Measurements from ENCODE around the gene UXS1. TPM values are rescaled to one million over a fixed set of nuclear protein-coding genes. Genes with fewer than 3 reads are reported as not detected.

UXS1 gene
- total and polyA plus RNA-seq, 2 experiments from 2014 or later, result 35.8 to 57.5 TPM

- no peaks in the 10 kb centered on the region for H3K36me3 ChIP-seq (ENCODE audit: low read depth)
- no peaks in the 10 kb centered on the region for H3K9me2 ChIP-seq (ENCODE audit: insufficient read depth)
- H3K27me3 ChIP-seq (replicated peaks; ENCODE audit: insufficient read depth), result peaks cover 27% of the 10 kb centered on the region; the same call in 1 of the 2 replicates
- H4K20me1 ChIP-seq (ENCODE audit: insufficient read depth), result no peaks in the 10 kb centered on the region
- no peaks in the 10 kb centered on the region for H3K79me2 ChIP-seq (ENCODE audit: insufficient read depth)
- H3K4me3 ChIP-seq, result no peak overlapping the region
- 30 to 34% methylated on average over 9 of the region's 9 CpGs for whole genome bisulfite sequencing, 2 experiments (ENCODE audit: low coverage in 1 of 2, low lambda C conversion rate in 2 of 2, missing lambda C conversion rate in 2 of 2)
- in situ Hi-C loops (cut with MboI), result no loop called here
- TF ChIP-seq EZH2phosphoT487 (IDR thresholded peaks at IDR 0.05; ENCODE audit: insufficient read depth, low read depth), result no peak
- no peak overlapping the region for H3K27ac ChIP-seq
- no peak overlapping the region; the same call in 1 of the 2 replicates for H2AFZ ChIP-seq
- H3K9me3 ChIP-seq (ENCODE audit: low read depth), result no peaks in the 10 kb centered on the region
- no peaks in the 10 kb centered on the region for H3F3A ChIP-seq (ENCODE audit: insufficient read depth)
- no peak overlapping the region for H3K9ac ChIP-seq
- H3K4me1 ChIP-seq (ENCODE audit: insufficient read depth), result no peaks in the 10 kb centered on the region
- H3K4me2 ChIP-seq (ENCODE audit: unreplicated experiment), result no peak overlapping the region
- DNase-seq, result peak; percentile 74
Measured at GRCh38 chr2:106085181-106085940, 108.7 kb downstream of the UXS1 start.

GRCh38 chr2:106080959-106081358, 113.1 kb downstream of the UXS1 start:
- no peaks in the 10 kb centered on the region for H3K9me3 ChIP-seq (ENCODE audit: low read depth)
- TF ChIP-seq EZH2phosphoT487 (IDR thresholded peaks at IDR 0.05; ENCODE audit: insufficient read depth, low read depth), result no peak
- TF ChIP-seq EZH2 (IDR thresholded peaks at IDR 0.05; ENCODE audit: insufficient read depth, poor library complexity, severe bottlenecking), result no peak
- H3K9ac ChIP-seq, result no peak overlapping the region
- H3K79me2 ChIP-seq (ENCODE audit: insufficient read depth), result no peaks in the 10 kb centered on the region
- H3K27me3 ChIP-seq (replicated peaks; ENCODE audit: insufficient read depth), result peaks cover 33% of the 10 kb centered on the region; the same call in 1 of the 2 replicates
- H4K20me1 ChIP-seq (ENCODE audit: insufficient read depth), result no peaks in the 10 kb centered on the region
- WGBS, 2 experiments (ENCODE audit: low coverage in 1 of 2, low lambda C conversion rate in 2 of 2, missing lambda C conversion rate in 2 of 2), result 18 to 19% methylated on average over 6 of the region's 6 CpGs
- H3K36me3 ChIP-seq (ENCODE audit: low read depth), result no peaks in the 10 kb centered on the region
- no peak for DNase-seq
- in situ Hi-C loops (cut with MboI), result no loop called here
- no peaks in the 10 kb centered on the region for H3F3A ChIP-seq (ENCODE audit: insufficient read depth)
- H3K4me1 ChIP-seq (ENCODE audit: insufficient read depth), result no peaks in the 10 kb centered on the region
- no peaks in the 10 kb centered on the region for H3K9me2 ChIP-seq (ENCODE audit: insufficient read depth)
- no peak overlapping the region for H3K4me2 ChIP-seq (ENCODE audit: unreplicated experiment)
- no peak overlapping the region for H3K4me3 ChIP-seq
- no peak overlapping the region for H2AFZ ChIP-seq
- no peak overlapping the region for H3K27ac ChIP-seq

GRCh38 chr2:106078096-106078495, 116.0 kb downstream of the UXS1 start:
- Histone ChIP-seq H3K4me3 (no peak overlapping the region), H3K27me3 (replicated peaks; ENCODE audit: insufficient read depth) (peaks cover 37% of the 10 kb centered on the region; the same call in 1 of the 2 replicates), H3K27ac (no peak overlapping the region), H2AFZ (no peak overlapping the region), H3K9me3 (ENCODE audit: low read depth) (no peaks in the 10 kb centered on the region), H3K4me2 (ENCODE audit: unreplicated experiment) (no peak overlapping the region), H3K79me2 (ENCODE audit: insufficient read depth) (no peaks in the 10 kb centered on the region), H4K20me1 (ENCODE audit: insufficient read depth) (no peaks in the 10 kb centered on the region), H3K4me1 (ENCODE audit: insufficient read depth) (no peaks in the 10 kb centered on the region), H3K9me2 (ENCODE audit: insufficient read depth) (no peaks in the 10 kb centered on the region), H3F3A (ENCODE audit: insufficient read depth) (no peaks in the 10 kb centered on the region), H3K36me3 (ENCODE audit: low read depth) (no peaks in the 10 kb centered on the region), H3K9ac (no peak overlapping the region)
- DNase-seq, result no peak
- TF ChIP-seq EZH2phosphoT487 (IDR thresholded peaks at IDR 0.05; ENCODE audit: insufficient read depth, low read depth) (no peak), EZH2 (IDR thresholded peaks at IDR 0.05; ENCODE audit: insufficient read depth, poor library complexity, severe bottlenecking) (no peak)
- in situ Hi-C loops (cut with MboI), result loop anchor here (10.0 kb wide), 1 partner anchor 503 kb away; no protein-coding TSS in a partner anchor
- whole genome bisulfite sequencing, 2 experiments (ENCODE audit: low coverage in 1 of 2, low lambda C conversion rate in 2 of 2, missing lambda C conversion rate in 2 of 2), result 42 to 43% methylated on average over 5 of the region's 5 CpGs

- in situ Hi-C loops (cut with MboI), result loop anchor here (10.0 kb wide), 1 partner anchor 502 kb away; no protein-coding TSS in a partner anchor
- H3K4me1 ChIP-seq (ENCODE audit: insufficient read depth), result no peaks in the 10 kb centered on the region
- no peak overlapping the region for H3K4me2 ChIP-seq (ENCODE audit: unreplicated experiment)
- H3F3A ChIP-seq (ENCODE audit: insufficient read depth), result no peaks in the 10 kb centered on the region
- H3K27ac ChIP-seq, result no peak overlapping the region
- no peaks in the 10 kb centered on the region for H3K9me3 ChIP-seq (ENCODE audit: low read depth)
- 53 to 56% methylated on average over 1 of the region's 1 CpG for WGBS, 2 experiments (ENCODE audit: low coverage in 1 of 2, low lambda C conversion rate in 2 of 2, missing lambda C conversion rate in 2 of 2)
- no peak for DNase-seq
- H3K27me3 ChIP-seq (replicated peaks; ENCODE audit: insufficient read depth), result 0 out of 2 replicates have a peak, but pooled peaks cover 25% of the 10 kb centered on the region
- no peak overlapping the region for H2AFZ ChIP-seq
- H3K79me2 ChIP-seq (ENCODE audit: insufficient read depth), result no peaks in the 10 kb centered on the region
- H3K36me3 ChIP-seq (ENCODE audit: low read depth), result no peaks in the 10 kb centered on the region
- H3K9me2 ChIP-seq (ENCODE audit: insufficient read depth), result no peaks in the 10 kb centered on the region
- no peak overlapping the region for H3K9ac ChIP-seq
- no peak for TF ChIP-seq EZH2phosphoT487 (IDR thresholded peaks at IDR 0.05; ENCODE audit: insufficient read depth, low read depth)
- TF ChIP-seq EZH2 (IDR thresholded peaks at IDR 0.05; ENCODE audit: insufficient read depth, poor library complexity, severe bottlenecking), result no peak
- H4K20me1 ChIP-seq (ENCODE audit: insufficient read depth), result no peaks in the 10 kb centered on the region
- no peak overlapping the region for H3K4me3 ChIP-seq
Measured at GRCh38 chr2:106076941-106077340, 117.2 kb downstream of the UXS1 start.

Data from GM23248 (cell line).